Colonic mucosa (tissue), 4 donors: ENCODE data around the gene MYOD1. TPM values are rescaled to one million over a fixed set of nuclear protein-coding genes. Genes with fewer than 3 reads are reported as not detected.

ENCODE experiments used
- DNase-seq: peaks from one replicate; pipeline ENCODE4 v3.0.0-alpha.2; 2020
- H3K27ac ChIP-seq: fragments of 200-600 bp; one replicate; pipeline ENCODE4 v1.8.0; 2021
- H3K27me3 ChIP-seq: fragments of 200-600 bp; one replicate; pipeline ENCODE4 v1.8.0; 2021
- H3K36me3 ChIP-seq: fragments of 200-600 bp; one replicate; pipeline ENCODE4 v1.8.0; 2021
- H3K4me1 ChIP-seq: fragments of 200-600 bp; one replicate; pipeline ENCODE4 v1.8.0; 2021; ENCODE audit warnings: mild to moderate bottlenecking
- H3K4me3 ChIP-seq: fragments of 200-600 bp; one replicate; pipeline ENCODE4 v1.8.0; 2021
- H3K9ac ChIP-seq, 2 donors: one replicate each; pipeline ENCODE4 v1.7.0; 2013; ENCODE audit warnings: control low read depth in 2 of 2, low read depth in 2 of 2, low read length in 2 of 2
- H3K9me3 ChIP-seq: fragments of 200-600 bp; one replicate; pipeline ENCODE4 v1.8.0; 2021
- intact Hi-C: fragments of 100-400 bp; cut with DNase I; formaldehyde crosslinking; loops from one replicate; pipeline ENCODE4 v1.14.1; 2022
- total RNA-seq, 2 donors: library from RNA; stranded (reverse); fragmentation: NEBNext Ultra II Directional in 1 of 2; extraction: Animal tissue kit (Norgen Biotek cat#: 25700) in 1 of 2; gene quantifications; one replicate each; pipeline ENCODE4 v1.2.1, GENCODE V29; 2021
- TF ChIP-seq, protein P1 (sequence below): fragments of 200-600 bp; IDR thresholded peaks from one replicate; pipeline ENCODE4 v1.8.0; 2022; ENCODE audit warnings: antibody characterized with exemption, mild to moderate bottlenecking
- donor health status: healthy.
- donor health status: DM: no; HTN: no; CAD: no.
- donor health status: DM: no; HTN: no; CAD: no.

The MYOD1 gene
- total RNA-seq, 2 donors from 2014 or later = not detected

DNA sequence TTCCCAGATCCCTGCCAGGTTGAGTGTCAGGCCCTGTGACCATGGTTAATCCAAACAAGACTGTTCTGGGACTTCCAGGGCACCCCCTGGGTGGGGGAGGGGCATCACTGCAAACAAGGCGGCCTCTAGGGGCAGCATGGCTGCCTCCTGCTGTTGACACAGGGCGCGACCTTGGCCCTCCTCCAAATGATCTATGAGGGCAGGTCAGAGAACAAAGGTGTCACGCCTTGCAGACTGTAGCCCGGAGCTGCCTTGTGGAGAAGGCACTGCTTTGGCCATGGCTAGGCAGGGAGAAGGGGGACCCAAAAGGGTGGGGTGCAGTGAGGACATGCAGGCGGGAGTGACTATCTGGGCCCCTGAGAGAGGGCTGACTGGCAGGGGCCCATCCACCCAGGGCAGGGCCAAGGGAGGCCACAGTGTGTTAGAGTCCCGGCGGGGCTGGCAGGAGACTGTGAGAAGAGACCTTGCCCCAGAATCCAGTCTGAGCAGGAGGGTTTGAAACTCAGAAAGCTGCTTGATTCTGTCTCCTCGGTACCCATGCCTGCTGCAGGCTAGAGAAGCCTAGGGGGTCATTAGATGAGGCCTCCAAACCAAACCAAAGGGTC, 50.8 kb downstream of the MYOD1 start:
- Histone ChIP-seq H3K27me3 (no peaks in the 10 kb centered on the region), H3K36me3 (no peaks in the 10 kb centered on the region), H3K4me3 (no peak overlapping the region), H3K27ac (no peak overlapping the region), H3K9ac (no peak overlapping the region), H3K4me1 (peaks cover 8% of the 10 kb centered on the region), H3K9me3 (no peaks in the 10 kb centered on the region)
- intact Hi-C loops = no loop called here
- TF ChIP-seq, protein P1, sequence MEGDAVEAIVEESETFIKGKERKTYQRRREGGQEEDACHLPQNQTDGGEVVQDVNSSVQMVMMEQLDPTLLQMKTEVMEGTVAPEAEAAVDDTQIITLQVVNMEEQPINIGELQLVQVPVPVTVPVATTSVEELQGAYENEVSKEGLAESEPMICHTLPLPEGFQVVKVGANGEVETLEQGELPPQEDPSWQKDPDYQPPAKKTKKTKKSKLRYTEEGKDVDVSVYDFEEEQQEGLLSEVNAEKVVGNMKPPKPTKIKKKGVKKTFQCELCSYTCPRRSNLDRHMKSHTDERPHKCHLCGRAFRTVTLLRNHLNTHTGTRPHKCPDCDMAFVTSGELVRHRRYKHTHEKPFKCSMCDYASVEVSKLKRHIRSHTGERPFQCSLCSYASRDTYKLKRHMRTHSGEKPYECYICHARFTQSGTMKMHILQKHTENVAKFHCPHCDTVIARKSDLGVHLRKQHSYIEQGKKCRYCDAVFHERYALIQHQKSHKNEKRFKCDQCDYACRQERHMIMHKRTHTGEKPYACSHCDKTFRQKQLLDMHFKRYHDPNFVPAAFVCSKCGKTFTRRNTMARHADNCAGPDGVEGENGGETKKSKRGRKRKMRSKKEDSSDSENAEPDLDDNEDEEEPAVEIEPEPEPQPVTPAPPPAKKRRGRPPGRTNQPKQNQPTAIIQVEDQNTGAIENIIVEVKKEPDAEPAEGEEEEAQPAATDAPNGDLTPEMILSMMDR = peak; percentile 22
- peak; percentile 93 for DNase-seq

DNA sequence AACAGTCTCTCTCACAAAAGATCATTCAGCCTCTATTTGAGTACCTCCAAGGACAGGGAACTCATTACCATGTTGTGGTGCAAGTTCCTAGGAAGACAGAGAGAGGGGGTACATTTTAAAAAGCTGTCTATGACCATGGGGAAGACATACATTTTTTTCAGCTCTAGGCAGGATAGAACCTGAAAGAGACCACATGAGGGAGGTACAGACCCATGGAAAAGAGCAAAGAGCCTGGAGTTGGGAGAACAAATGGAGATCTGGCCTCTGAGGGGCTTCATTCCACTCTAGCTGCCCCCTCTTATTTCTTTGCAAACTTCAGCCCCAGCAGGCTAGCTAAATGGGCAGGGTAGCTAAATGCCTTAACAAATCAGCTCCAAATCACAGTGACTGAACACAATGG, 51.5 kb downstream of the MYOD1 start:
- no peak overlapping the region for H3K4me3 ChIP-seq
- DNase-seq = no peak
- H3K4me1 ChIP-seq = peaks cover 8% of the 10 kb centered on the region
- H3K9me3 ChIP-seq = no peaks in the 10 kb centered on the region
- intact Hi-C loops = no loop called here
- TF ChIP-seq, protein P1 = no peak
- H3K36me3 ChIP-seq = no peaks in the 10 kb centered on the region
- H3K27ac ChIP-seq = no peak overlapping the region
- no peak overlapping the region for H3K9ac ChIP-seq
- H3K27me3 ChIP-seq = no peaks in the 10 kb centered on the region

DNA sequence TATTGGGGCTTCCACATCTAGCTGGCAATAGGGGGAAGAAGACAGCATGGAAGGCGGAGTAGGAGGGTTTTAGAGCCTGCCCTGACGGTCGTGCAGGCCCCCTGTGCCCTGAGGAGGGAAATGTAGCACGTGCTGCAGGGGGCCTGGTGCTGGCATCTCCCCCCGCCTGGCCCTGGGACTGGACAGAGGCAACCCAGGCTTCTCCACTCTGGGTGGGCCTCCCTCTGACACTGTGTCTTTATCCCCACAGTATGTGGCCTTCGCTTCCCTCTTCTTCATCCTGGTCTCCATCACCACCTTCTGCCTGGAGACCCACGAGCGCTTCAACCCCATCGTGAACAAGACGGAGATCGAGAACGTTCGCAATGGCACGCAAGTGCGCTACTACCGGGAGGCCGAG, 52.0 kb downstream of the MYOD1 start:
- Histone ChIP-seq H3K27me3 (no peaks in the 10 kb centered on the region), H3K9me3 (no peaks in the 10 kb centered on the region), H3K9ac (no peak overlapping the region), H3K27ac (no peak overlapping the region), H3K36me3 (no peaks in the 10 kb centered on the region), H3K4me1 (peaks cover 8% of the 10 kb centered on the region), H3K4me3 (no peak overlapping the region)
- TF ChIP-seq, protein P1 = no peak
- DNase-seq = no peak
- intact Hi-C loops = no loop called here

Other genes with a start within 250 kb of the MYOD1 start
- 1 to 10 TPM; 2.1 to 4.7 TPM for gene ABCC8, start 242.7 kb upstream of the MYOD1 start, total RNA-seq
- 100 to 1,000 TPM; 143 to 161 TPM for gene USH1C, start 175.2 kb upstream of the MYOD1 start, total RNA-seq
- gene OTOG, start 172.3 kb upstream of the MYOD1 start, total RNA-seq = not detected
- under 1 TPM; 0.19 to 0.37 TPM for gene KCNC1, start 15.2 kb downstream of the MYOD1 start, total RNA-seq